Activated CD4-positive, alpha-beta T cell treated with anti-CD3 and anti-CD28 coated beads, Interleukin-2, amount 50 U/mL, for 1 hour (primary cell): ENCODE data around the gene CHSY3.

Source experiments
- DNase-seq: peaks from one replicate; pipeline ENCODE4 v3.0.0-alpha.2; 2020

CHSY3 gene

GRCh38 chr5:129951039-129951438 lies 46.8 kb downstream of the CHSY3 start:
- no peak for DNase-seq

GRCh38 chr5:129958581-129958980 lies 54.3 kb downstream of the CHSY3 start:
- DNase-seq = no peak

- DNase-seq = no peak
These were observed 56.6 kb downstream of the CHSY3 start for GRCh38 chr5:129960831-129961230.

GRCh38 chr5:129962506-129962905 lies 58.2 kb downstream of the CHSY3 start:
- DNase-seq = no peak

- no peak for DNase-seq
These were observed 59.1 kb downstream of the CHSY3 start for GRCh38 chr5:129963359-129963758.

GRCh38 chr5:129966071-129966470 lies 61.8 kb downstream of the CHSY3 start:
- no peak for DNase-seq

- no peak for DNase-seq
These were observed 67.4 kb downstream of the CHSY3 start for GRCh38 chr5:129971714-129972113.

GRCh38 chr5:129972465-129973141 lies 68.3 kb downstream of the CHSY3 start:
- DNase-seq = no peak

GRCh38 chr5:129973716-129974426 lies 69.6 kb downstream of the CHSY3 start:
- no peak for DNase-seq

- no peak for DNase-seq
These were observed 73.5 kb downstream of the CHSY3 start for GRCh38 chr5:129977810-129978209.

GRCh38 chr5:129978270-129978669 lies 74.0 kb downstream of the CHSY3 start:
- no peak for DNase-seq

GRCh38 chr5:129988453-129988852 lies 84.2 kb downstream of the CHSY3 start:
- no peak for DNase-seq

- DNase-seq = no peak
These were observed 87.5 kb downstream of the CHSY3 start for GRCh38 chr5:129991780-129992179.

GRCh38 chr5:129996896-129997295 lies 92.6 kb downstream of the CHSY3 start:
- no peak for DNase-seq

GRCh38 chr5:130000460-130000859 lies 96.2 kb downstream of the CHSY3 start:
- no peak for DNase-seq

GRCh38 chr5:130002183-130002582 lies 97.9 kb downstream of the CHSY3 start:
- DNase-seq = no peak

- DNase-seq = no peak
These were observed 98.6 kb downstream of the CHSY3 start for GRCh38 chr5:130002876-130003275.

- DNase-seq = no peak
These were observed 107.7 kb downstream of the CHSY3 start for GRCh38 chr5:130011986-130012385.

- DNase-seq = no peak
These were observed 112.9 kb downstream of the CHSY3 start for GRCh38 chr5:130017173-130017572.

- no peak for DNase-seq
These were observed 114.4 kb downstream of the CHSY3 start for GRCh38 chr5:130018641-130019040.

GRCh38 chr5:130021000-130021399 lies 116.7 kb downstream of the CHSY3 start:
- DNase-seq = no peak

GRCh38 chr5:130021876-130022275 lies 117.6 kb downstream of the CHSY3 start:
- DNase-seq = no peak

GRCh38 chr5:130023604-130024003 lies 119.3 kb downstream of the CHSY3 start:
- DNase-seq = no peak

- DNase-seq = no peak
These were observed 119.7 kb downstream of the CHSY3 start for GRCh38 chr5:130024006-130024405.

GRCh38 chr5:130025511-130025910 lies 121.2 kb downstream of the CHSY3 start:
- DNase-seq = no peak
